Sciatic nerve (tissue), 2 donors: ENCODE results near the gene FAM136A. TPM values are rescaled to one million over a fixed set of nuclear protein-coding genes. Genes with fewer than 3 reads are reported as not detected.

ENCODE experiments used
- ATAC-seq: fragments of 200-7000 bp; cut with Tn5 transposase; one replicate; pipeline ENCODE4 v1.9.1; 2020; ENCODE audit warnings: mild to moderate bottlenecking, moderate library complexity
- DNase-seq: peaks from one replicate; pipeline ENCODE4 v3.0.0-alpha.2; 2020; ENCODE audit warnings: low spot score
- intact Hi-C: fragments of 100-400 bp; cut with DNase I; formaldehyde crosslinking; loops from one replicate; pipeline ENCODE4 v1.14.2; 2022
- total RNA-seq: library from RNA; stranded (reverse); fragmentation: NEBNext Ultra II Directional; extraction: Animal tissue kit (Norgen Biotek cat#: 25700); gene quantifications from one replicate; pipeline ENCODE4 v1.2.1, GENCODE V29; 2021
- donor health status: DM: no; HTN: no; CAD: no.
- donor health status: DM: no; HTN: no; CAD: no.

The FAM136A gene
- 13.2 TPM for total RNA-seq

- intact Hi-C loops = no loop called here
- ATAC-seq = peak; percentile 92
- DNase-seq = peak; percentile 91
These were observed at the start of gene FAM136A for GRCh38 chr2:70301344-70302194. TSS of gene FAM136A (minus strand) at chr2:70302067. CDS start at chr2:70302011, 56 bp downstream.

- ATAC-seq (no peak), DNase-seq (no peak)
- intact Hi-C loops = loop anchor here (10.0 kb wide), 1 partner anchor 265 kb away; no protein-coding TSS in a partner anchor
These were observed 48.2 kb upstream of the FAM136A start for GRCh38 chr2:70349921-70350685.

GRCh38 chr2:70347831-70348230, 46.0 kb upstream of the FAM136A start:
- DNase-seq = no peak

GRCh38 chr2:70344195-70344594, 42.3 kb upstream of the FAM136A start:
- DNase-seq (no peak), ATAC-seq (no peak)
- intact Hi-C loops = loop anchor here (10.0 kb wide), 1 partner anchor 271 kb away; no protein-coding TSS in a partner anchor

More at GRCh38 chr2:70347831-70348230, 46.0 kb upstream of the FAM136A start:
- intact Hi-C loops = loop anchor here (10.0 kb wide), 1 partner anchor 267 kb away; no protein-coding TSS in a partner anchor
- ATAC-seq = no peak

GRCh38 chr2:70341477-70341765, 39.6 kb upstream of the FAM136A start:
- intact Hi-C loops = loop anchor here (10.0 kb wide), 1 partner anchor 273 kb away; no protein-coding TSS in a partner anchor
- ATAC-seq = no peak

GRCh38 chr2:70340761-70341476, 39.1 kb upstream of the FAM136A start:
- intact Hi-C loops = loop anchor here (10.0 kb wide), 1 partner anchor 274 kb away; no protein-coding TSS in a partner anchor
- DNase-seq (no peak), ATAC-seq (peak; percentile 42)

More at GRCh38 chr2:70341477-70341765, 39.6 kb upstream of the FAM136A start:
- no peak for DNase-seq

- intact Hi-C loops = loop anchor here (10.0 kb wide), 1 partner anchor 275 kb away; no protein-coding TSS in a partner anchor
- ATAC-seq = no peak
These were observed 38.2 kb upstream of the FAM136A start for GRCh38 chr2:70340075-70340474.

GRCh38 chr2:70336552-70336951, 34.7 kb upstream of the FAM136A start:
- no peak for ATAC-seq

More at GRCh38 chr2:70340075-70340474, 38.2 kb upstream of the FAM136A start:
- DNase-seq = no peak

GRCh38 chr2:70331012-70331411, 29.1 kb upstream of the FAM136A start:
- no peak for DNase-seq
- intact Hi-C loops = no loop called here
- no peak for ATAC-seq

More at GRCh38 chr2:70336552-70336951, 34.7 kb upstream of the FAM136A start:
- intact Hi-C loops = no loop called here
- no peak for DNase-seq

- intact Hi-C loops = no loop called here
- no peak for ATAC-seq
- no peak for DNase-seq
These were observed 28.6 kb upstream of the FAM136A start for GRCh38 chr2:70330476-70330875.

- intact Hi-C loops = no loop called here
- ATAC-seq (no peak), DNase-seq (no peak)
These were observed 27.2 kb upstream of the FAM136A start for GRCh38 chr2:70328921-70329561.

GRCh38 chr2:70325875-70326274, 24.0 kb upstream of the FAM136A start:
- no peak for DNase-seq
- intact Hi-C loops = no loop called here
- ATAC-seq = no peak

GRCh38 chr2:70322518-70322917, 20.7 kb upstream of the FAM136A start:
- no peak for ATAC-seq
- DNase-seq = no peak
- intact Hi-C loops = no loop called here

- no peak for DNase-seq
- no peak for ATAC-seq
- intact Hi-C loops = no loop called here
These were observed 19.5 kb upstream of the FAM136A start for GRCh38 chr2:70321370-70321769.

GRCh38 chr2:70314640-70315039, 12.8 kb upstream of the FAM136A start:
- ATAC-seq (no peak), DNase-seq (no peak)
- intact Hi-C loops = no loop called here

- no peak for DNase-seq
- intact Hi-C loops = no loop called here
- ATAC-seq = no peak
These were observed 10.7 kb upstream of the FAM136A start for GRCh38 chr2:70312560-70312959.

- DNase-seq (no peak), ATAC-seq (no peak)
- intact Hi-C loops = no loop called here
These were observed 9.0 kb upstream of the FAM136A start for GRCh38 chr2:70310899-70311298.

GRCh38 chr2:70305531-70305930, 3.7 kb upstream of the FAM136A start:
- ATAC-seq (no peak), DNase-seq (no peak)
- intact Hi-C loops = no loop called here

GRCh38 chr2:70304498-70304897, 2.6 kb upstream of the FAM136A start:
- intact Hi-C loops = no loop called here
- no peak for ATAC-seq

More at GRCh38 chr2:70304498-70304897, 2.6 kb upstream of the FAM136A start:
- DNase-seq = no peak
